Neutrophil (primary cell): Measurements from ENCODE around the gene C20orf173.

ENCODE experiments used
- H3K27ac ChIP-seq: fragments of 200-600 bp; sonication (generic); 2 replicates; pipeline ENCODE4 v1.5.1; 2016; ENCODE audit warnings: mild to moderate bottlenecking, moderate library complexity
- H3K27me3 ChIP-seq: fragments of 200-600 bp; sonication (generic); 2 replicates; pipeline ENCODE4 v1.6.0; 2016; ENCODE audit warnings: mild to moderate bottlenecking
- H3K36me3 ChIP-seq: fragments of 200-600 bp; sonication (generic); 2 replicates; pipeline ENCODE4 v1.5.1; 2017
- H3K4me1 ChIP-seq, 2 experiments: fragments of 200-600 bp in 1 of 2; sonication (generic) in 1 of 2; 1 replicate in 1 of 2; 2 replicates in 1 of 2; pipeline versions ENCODE4 v1.5.1 to v1.6.1; 2013 to 2016; ENCODE audit warnings: low read depth in 1 of 2, low read length in 1 of 2, mild to moderate bottlenecking in 1 of 2, moderate library complexity in 1 of 2; ENCODE audit not compliant: control insufficient read depth in 1 of 2, insufficient read depth in 1 of 2
- H3K4me3 ChIP-seq, 2 experiments: fragments of 200-600 bp in 1 of 2; sonication (generic) in 1 of 2; 1 replicate in 1 of 2; 2 replicates in 1 of 2; pipeline ENCODE4 v1.5.1; 2013 to 2016; ENCODE audit warnings: low read depth in 1 of 2, low read length in 1 of 2, mild to moderate bottlenecking in 1 of 2, moderate library complexity in 1 of 2
- H3K9me3 ChIP-seq: fragments of 200-600 bp; sonication (generic); 2 replicates; pipeline ENCODE4 v1.5.1; 2016
- CTCF ChIP-seq: fragments of 200-600 bp; sonication (generic); IDR thresholded peaks from 2 replicates; pipeline ENCODE4 v1.5.1; 2016; ENCODE audit warnings: antibody characterized with exemption

The C20orf173 gene

GRCh38 chr20:35572838-35573237 lies 43.4 kb upstream of the C20orf173 start:
- H3K36me3 ChIP-seq, result no peaks in the 10 kb centered on the region
- no peaks in the 10 kb centered on the region for H3K4me1 ChIP-seq
- no peak overlapping the region for H3K27ac ChIP-seq

GRCh38 chr20:35571555-35571954 lies 42.1 kb upstream of the C20orf173 start:
- H3K4me1 ChIP-seq, result no peaks in the 10 kb centered on the region
- TF ChIP-seq CTCF, result no peak
- no peaks in the 10 kb centered on the region for H3K36me3 ChIP-seq
- H3K27ac ChIP-seq, result no peak overlapping the region
- H3K27me3 ChIP-seq, result peaks cover 5% of the 10 kb centered on the region
- no peak overlapping the region for H3K4me3 ChIP-seq
- H3K9me3 ChIP-seq, result no peaks in the 10 kb centered on the region

More at GRCh38 chr20:35572838-35573237, 43.4 kb upstream of the C20orf173 start:
- H3K4me3 ChIP-seq, result no peak overlapping the region
- TF ChIP-seq CTCF, result no peak
- no peaks in the 10 kb centered on the region for H3K9me3 ChIP-seq
- H3K27me3 ChIP-seq, result peaks cover 5% of the 10 kb centered on the region

- H3K4me1 ChIP-seq, result no peaks in the 10 kb centered on the region
- no peaks in the 10 kb centered on the region for H3K36me3 ChIP-seq
- no peaks in the 10 kb centered on the region for H3K9me3 ChIP-seq
- H3K4me3 ChIP-seq, result no peak overlapping the region
- no peaks in the 10 kb centered on the region for H3K27me3 ChIP-seq
- TF ChIP-seq CTCF, result no peak
- H3K27ac ChIP-seq, result no peak overlapping the region
These were observed 39.2 kb upstream of the C20orf173 start for GRCh38 chr20:35568645-35569044.

GRCh38 chr20:35564905-35565304 lies 35.5 kb upstream of the C20orf173 start:
- TF ChIP-seq CTCF, result no peak
- Histone ChIP-seq H3K27me3 (no peaks in the 10 kb centered on the region), H3K36me3 (peaks cover 7% of the 10 kb centered on the region), H3K9me3 (no peaks in the 10 kb centered on the region), H3K4me3 (no peak overlapping the region), H3K27ac (no peak overlapping the region), H3K4me1 (no peaks in the 10 kb centered on the region)

- H3K4me3 ChIP-seq, result no peak overlapping the region
- no peaks in the 10 kb centered on the region for H3K9me3 ChIP-seq
- no peaks in the 10 kb centered on the region for H3K27me3 ChIP-seq
- H3K4me1 ChIP-seq, result no peaks in the 10 kb centered on the region
- H3K36me3 ChIP-seq, result peaks cover 15% of the 10 kb centered on the region
- no peak for TF ChIP-seq CTCF
- no peak overlapping the region for H3K27ac ChIP-seq
These were observed 34.4 kb upstream of the C20orf173 start for GRCh38 chr20:35563834-35564233.

- TF ChIP-seq CTCF, result no peak
- Histone ChIP-seq H3K9me3 (no peaks in the 10 kb centered on the region), H3K27me3 (no peaks in the 10 kb centered on the region), H3K36me3 (peaks cover 27% of the 10 kb centered on the region), H3K4me1 (no peaks in the 10 kb centered on the region), H3K4me3 (no peak overlapping the region), H3K27ac (no peak overlapping the region)
These were observed 33.2 kb upstream of the C20orf173 start for GRCh38 chr20:35562541-35563110.
